ENCODE data around the gene SLC28A1.

- TF ChIP-seq CTCF (IDR thresholded peaks at IDR 0.05; ENCODE audit: low read depth, low read length) (no peak), POLR2A (IDR thresholded peaks at IDR 0.05; ENCODE audit: extremely low read depth, insufficient read length) (no peak), MAX (IDR thresholded peaks at IDR 0.05; ENCODE audit: low read depth, low read length) (no peak), MYC (IDR thresholded peaks at IDR 0.05; ENCODE audit: low read depth, low read length) (no peak)
These were observed 97.9 kb downstream of the SLC28A1 start for GRCh38 chr15:84982301-84982920.
